LNCaP clone FGC (cell line): Measurements from ENCODE around the gene YES1.

Experiments
- DNase-seq: peaks from one replicate; pipeline ENCODE4 v3.0.0-alpha.2; 2011; ENCODE audit warnings: low read depth
- H3K4me3 ChIP-seq: 2 replicates; pipeline ENCODE4 v1.5.1; 2011; ENCODE audit warnings: mild to moderate bottlenecking, low read depth, low read length, control low read depth
- TF ChIP-seq, protein P1 (sequence below): IDR thresholded peaks from 2 replicates; pipeline ENCODE4 v1.5.1; 2012; ENCODE audit warnings: mild to moderate bottlenecking; ENCODE audit not compliant: control insufficient read depth, insufficient read depth; ENCODE audit errors: extremely low read depth

The YES1 gene

DNA sequence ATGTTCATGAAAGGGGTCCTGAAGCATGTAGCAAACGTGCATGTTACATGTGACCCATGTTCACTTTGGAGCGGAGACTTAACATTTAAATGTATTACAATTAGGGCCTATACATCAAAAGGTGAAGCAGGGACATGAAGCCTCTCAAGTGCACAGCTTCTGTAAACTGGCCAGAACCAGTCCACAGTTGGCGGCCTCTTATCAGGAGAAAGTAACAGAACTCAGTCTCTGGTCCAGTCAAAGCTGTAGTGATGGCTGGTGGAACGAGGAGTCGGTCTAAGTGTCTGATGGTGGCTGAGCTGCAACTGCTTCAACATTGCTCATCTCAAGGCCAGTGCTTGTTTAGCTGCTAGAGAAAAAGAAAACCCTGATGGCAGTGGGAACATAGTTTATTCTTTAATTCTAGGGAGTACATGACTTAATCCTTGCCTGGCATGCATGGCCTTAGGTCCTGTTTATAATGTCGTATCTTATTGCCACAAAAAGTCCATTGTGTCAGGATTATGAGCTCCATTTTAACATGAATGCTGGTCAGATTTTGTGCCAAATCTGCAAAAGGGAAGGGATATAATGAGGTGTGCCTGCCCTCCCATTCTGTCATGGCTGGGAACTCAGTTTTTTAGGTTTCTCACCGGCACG lies 22.2 kb upstream of the YES1 start:
- no peak overlapping the region for H3K4me3 ChIP-seq
- TF ChIP-seq, protein P1, sequence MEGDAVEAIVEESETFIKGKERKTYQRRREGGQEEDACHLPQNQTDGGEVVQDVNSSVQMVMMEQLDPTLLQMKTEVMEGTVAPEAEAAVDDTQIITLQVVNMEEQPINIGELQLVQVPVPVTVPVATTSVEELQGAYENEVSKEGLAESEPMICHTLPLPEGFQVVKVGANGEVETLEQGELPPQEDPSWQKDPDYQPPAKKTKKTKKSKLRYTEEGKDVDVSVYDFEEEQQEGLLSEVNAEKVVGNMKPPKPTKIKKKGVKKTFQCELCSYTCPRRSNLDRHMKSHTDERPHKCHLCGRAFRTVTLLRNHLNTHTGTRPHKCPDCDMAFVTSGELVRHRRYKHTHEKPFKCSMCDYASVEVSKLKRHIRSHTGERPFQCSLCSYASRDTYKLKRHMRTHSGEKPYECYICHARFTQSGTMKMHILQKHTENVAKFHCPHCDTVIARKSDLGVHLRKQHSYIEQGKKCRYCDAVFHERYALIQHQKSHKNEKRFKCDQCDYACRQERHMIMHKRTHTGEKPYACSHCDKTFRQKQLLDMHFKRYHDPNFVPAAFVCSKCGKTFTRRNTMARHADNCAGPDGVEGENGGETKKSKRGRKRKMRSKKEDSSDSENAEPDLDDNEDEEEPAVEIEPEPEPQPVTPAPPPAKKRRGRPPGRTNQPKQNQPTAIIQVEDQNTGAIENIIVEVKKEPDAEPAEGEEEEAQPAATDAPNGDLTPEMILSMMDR, result no peak
- DNase-seq, result no peak

DNA sequence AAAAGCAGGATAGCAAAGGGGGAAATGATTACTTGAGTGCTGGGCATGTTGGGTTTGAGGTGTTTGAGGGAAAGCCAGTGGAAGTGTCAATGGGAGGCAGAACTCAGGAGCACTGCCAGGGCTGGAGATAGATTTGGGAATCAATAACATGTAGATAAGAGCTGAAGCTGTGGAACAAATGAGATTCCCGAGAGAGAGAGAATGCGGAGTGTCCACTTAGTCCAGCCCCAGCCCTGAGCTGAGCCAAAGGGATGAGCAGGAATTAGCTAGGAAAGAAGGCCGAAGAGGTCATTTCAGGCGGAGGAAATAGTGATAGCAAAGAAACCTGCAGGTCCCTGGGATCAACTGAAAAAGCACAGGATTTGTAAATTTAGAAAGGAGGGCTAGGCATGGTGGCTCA lies 21.2 kb upstream of the YES1 start:
- H3K4me3 ChIP-seq, result no peak overlapping the region
- TF ChIP-seq, protein P1, result no peak
- no peak for DNase-seq

DNA sequence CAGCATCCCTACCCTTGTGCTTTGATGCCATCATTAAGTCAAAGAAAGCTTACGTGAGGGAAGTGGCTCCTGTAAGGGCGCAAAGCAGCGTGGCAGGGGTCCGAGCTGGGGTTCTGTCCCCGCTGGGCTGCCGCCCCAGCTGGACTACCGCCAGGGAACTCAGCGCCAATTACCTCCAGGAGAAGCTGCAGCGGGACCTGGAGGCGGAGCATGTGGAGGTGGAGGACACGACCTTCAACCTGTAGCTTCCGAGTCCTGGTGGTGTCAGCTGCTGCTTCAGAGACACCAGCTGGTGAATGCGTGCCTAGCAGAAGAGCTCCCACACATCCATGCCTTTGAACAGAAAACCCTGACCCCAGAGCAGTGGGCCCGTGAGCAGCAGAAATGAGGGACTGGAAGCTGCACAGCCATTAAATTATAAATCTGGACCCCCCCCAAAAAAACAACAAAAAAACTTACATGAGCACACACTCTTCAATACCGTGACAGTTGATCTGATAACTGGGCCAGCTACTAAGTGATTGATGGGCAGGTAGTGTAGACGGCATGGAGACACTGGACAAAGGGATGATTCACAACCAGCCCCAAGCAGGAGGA lies 20.1 kb upstream of the YES1 start:
- TF ChIP-seq, protein P1, result 0 out of 2 replicates have a peak, but pooled peaks have one; percentile 9
- no peak for DNase-seq
- no peak overlapping the region for H3K4me3 ChIP-seq

GRCh38 chr18:830315-830901 lies 18.4 kb upstream of the YES1 start:
- no peak overlapping the region for H3K4me3 ChIP-seq
- DNase-seq, result no peak
- TF ChIP-seq, protein P1, result no peak

- TF ChIP-seq, protein P1, result no peak
- no peak for DNase-seq
- no peak overlapping the region for H3K4me3 ChIP-seq
Measured at GRCh38 chr18:829432-829831, 17.4 kb upstream of the YES1 start.

DNA sequence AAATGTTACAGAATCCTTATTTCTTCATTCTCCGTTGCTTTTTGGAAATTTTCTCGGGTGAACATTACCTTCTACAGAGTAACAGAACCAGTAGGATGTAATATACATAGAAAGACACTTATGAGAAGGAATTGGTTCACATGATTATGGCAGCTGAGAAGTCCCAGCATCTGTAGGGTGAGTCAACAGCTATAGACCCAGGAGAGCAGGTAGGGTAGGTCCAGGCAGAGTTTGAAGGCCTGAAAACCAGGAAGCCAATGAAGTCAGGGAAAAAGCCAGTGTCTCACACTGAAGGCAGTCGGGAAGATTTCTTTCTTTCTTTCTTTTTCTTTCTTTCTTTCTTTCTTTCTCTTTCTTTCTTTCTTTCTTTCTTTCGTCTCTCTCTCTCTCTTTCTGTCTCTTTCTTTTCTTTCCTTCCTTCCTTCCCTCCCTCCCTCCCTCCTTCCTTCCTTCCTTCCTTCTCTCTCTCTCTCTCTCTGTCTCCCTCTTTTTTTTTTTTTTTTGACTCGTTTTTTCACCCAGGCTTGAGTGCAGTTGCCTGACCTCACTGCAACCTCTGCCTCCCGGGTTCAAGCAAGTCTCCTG lies 15.1 kb upstream of the YES1 start:
- DNase-seq, result no peak
- TF ChIP-seq, protein P1, result no peak
- H3K4me3 ChIP-seq, result no peak overlapping the region
